ENCODE data around the gene PPP1R15B.
"Not testable (repeated sequence)": the region's sequence is repeated elsewhere in the genome, so short reads cannot be mapped to it uniquely, and the experiment has no call there.

The PPP1R15B gene

DNA sequence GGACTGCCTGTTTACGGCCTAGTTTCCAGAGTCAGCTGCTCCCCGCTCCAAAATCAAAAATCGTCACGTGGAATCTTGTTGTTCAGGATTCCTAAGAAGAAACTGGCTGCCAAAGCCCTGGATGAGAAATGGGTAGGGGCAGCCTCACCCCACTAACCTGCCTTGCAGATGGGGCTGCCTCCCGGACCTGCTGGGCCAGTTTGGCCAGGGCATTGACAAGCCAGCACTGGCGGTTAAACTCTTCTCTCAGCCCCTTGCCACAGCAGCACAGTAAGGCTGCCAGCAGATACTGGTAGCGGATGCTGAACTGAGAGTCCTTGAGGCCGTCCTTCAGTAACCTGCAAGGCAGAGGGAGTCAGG lies 31.6 kb upstream of the PPP1R15B start:
- no peak for DNase-seq

DNA sequence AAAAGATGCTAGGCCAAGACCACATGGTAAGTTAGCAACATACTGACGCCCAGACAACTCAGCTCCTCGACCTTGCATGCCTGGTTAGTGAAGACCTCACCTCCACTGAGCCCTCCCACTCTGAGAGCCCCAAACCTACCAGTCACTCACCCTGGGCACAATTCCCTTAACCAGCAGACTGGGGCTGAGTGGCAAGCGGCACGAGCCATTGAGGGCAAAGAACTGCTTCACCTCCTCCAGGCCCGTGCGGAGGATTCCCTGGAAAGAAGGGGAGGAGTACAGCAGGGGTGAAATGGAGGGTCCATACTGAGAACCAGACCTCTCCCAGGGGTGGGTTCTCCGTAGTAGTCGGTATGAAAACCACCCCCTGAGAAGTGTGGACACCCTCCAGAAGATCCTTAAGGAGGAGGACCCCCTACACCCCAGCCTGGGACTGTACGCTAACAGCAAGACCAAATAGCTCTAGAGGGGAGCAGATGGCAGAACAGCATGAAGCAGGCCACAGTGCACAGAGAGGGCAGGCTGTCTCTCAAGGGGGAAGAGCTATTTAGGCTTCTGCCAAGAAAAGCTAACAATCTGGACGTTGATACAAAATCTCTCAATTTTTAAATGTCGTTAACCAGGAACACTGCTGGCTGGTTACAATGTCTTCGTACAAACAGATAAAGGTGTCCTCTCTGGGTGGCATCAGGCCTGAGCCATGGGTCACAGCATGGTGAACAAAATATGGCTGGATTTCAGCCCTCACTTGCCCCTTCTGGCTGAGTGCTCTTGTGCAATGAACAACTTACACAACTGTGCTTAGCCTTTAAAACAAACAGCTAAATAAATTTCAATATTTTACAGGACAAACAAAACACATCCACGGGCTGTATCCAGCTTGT lies 31.0 kb upstream of the PPP1R15B start:
- DNase-seq, result no peak

GRCh38 chr1:204441558-204441957 lies 29.9 kb upstream of the PPP1R15B start:
- DNase-seq, result no peak

DNA sequence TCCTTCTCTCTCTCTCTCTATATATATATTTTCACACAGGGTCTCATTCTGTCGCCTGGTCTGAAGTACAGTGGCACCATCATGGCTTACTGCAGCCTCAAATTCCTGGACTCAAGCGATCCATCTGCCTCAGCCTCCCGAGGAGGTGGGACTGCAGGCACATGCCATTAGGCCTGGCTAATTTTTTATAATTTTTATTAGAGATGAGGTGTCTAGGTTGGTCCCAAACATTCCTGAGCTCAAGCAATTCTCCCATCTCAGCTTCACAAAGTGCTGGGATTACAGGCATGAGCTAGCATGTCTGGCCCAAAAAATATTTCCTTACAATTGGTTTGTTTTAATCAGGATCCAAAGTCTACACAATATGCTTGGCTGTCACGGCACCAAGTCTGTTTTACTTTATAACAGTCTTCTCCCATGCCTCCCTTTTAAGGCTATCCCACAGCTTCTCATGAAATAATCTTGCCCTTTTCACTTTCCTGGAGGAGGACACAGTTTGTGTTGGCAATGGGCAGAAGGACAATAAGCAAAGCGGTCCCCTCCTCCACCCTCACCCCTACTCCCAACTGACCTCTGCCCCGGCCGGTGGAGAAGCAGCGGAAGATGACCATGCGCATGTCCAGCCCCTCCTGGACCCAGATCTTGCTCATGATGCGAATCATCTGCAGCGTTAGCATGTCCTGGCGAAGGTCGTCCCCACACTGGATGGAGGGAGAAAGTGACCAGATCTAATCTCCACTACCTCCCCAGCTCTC lies 28.2 kb upstream of the PPP1R15B start:
- DNase-seq, result no peak

GRCh38 chr1:204438628-204439027 lies 27.0 kb upstream of the PPP1R15B start:
- no peak for DNase-seq

DNA sequence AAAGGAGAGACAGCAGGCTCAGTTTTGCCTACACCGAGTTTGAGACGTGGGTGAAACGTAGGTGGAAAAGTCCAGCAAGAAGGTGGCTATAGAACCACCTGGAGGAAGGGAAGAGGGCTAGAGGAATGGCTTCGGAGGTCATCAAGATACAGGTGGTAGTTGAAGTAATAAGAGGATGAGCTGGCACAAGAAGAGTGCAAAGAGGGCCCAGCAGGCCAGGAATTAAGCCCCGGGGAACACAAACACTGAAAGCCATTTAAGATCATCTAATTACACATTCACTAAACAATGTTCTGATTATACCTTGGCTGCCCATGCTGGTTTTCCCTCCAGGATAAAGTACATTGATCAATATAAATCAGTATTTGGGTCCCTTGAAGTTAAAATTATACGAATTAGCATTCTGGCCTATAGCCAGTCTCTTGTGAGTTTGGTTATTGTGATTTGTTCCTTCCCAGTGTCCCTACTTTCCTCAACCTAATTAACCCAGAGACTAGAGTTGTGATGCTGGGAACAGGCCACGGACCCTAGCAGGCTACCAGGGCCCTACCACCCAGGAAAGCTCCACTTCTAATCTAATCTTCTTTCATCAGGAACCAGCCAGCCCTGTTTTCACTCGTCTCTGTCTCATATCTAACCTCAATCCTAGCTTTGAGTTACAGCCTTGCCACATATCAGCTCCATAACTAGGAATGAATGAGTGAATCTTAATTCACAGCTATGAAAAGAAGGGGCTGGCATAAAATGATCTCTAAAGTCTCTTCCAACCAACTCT lies 26.4 kb upstream of the PPP1R15B start:
- no peak for DNase-seq

DNA sequence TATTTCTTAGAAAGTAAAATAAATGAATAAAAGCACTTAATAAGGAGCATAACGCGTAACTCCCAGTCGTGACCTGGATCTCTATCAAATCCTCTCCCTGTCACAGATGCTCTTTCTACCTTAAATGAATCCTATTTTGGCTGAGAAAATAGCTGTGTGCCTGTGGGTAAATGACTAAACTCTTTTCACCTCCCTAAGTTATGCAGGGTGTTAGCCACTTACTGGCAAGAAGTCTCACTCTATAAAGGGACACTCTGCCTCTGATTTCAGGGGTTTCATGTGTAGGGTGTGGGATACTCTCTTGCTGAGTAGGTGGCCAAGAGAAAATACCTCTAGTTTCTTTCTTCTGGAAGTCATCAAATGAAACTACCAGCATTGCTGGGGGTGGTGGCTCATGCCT lies 24.3 kb upstream of the PPP1R15B start:
- no peak for DNase-seq

DNA sequence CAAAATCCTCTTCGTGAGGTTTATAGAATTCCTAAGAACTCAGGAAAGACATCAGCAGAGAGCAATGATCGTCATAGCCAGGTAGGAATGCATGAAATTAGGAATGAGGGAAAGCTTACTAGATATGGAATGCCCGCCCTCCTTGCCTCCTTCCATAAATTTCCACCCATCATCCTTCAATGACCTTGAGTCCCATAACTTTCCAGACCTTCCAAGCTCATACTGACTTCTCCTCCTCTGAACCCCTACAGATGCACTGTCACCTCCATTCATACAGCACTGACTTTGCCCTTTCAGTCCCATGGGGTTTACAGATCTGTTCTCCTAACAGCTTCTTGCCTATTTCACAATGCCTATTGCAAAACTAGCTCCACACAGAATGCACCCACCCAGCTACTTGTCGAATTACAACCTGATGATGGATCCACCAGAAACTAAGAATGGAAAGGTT lies 23.8 kb upstream of the PPP1R15B start:
- DNase-seq, result no peak

GRCh38 chr1:204434116-204434755 lies 22.6 kb upstream of the PPP1R15B start:
- no peak for DNase-seq

DNA sequence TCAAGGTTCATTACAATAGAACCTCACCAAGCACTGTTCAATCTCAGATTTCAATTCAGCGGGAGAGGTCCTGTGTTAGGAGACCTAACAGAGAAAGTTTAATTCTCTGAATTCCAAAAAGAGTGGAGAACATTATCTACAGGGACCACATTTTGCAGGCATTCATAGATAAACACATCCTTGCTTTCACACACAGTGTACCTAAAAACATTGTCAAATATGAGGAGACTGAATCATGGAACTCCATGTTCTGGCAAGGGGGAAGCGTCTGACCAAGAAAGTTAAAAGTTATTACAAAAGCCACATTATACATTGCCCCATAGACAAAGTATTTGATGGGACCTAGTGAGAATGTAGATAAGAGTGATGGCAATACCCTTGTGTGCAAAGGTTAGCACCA lies 21.1 kb upstream of the PPP1R15B start:
- DNase-seq, result no peak

- peak; percentile 79 to 80 for DNase-seq
Measured at GRCh38 chr1:204431310-204432184, 19.9 kb upstream of the PPP1R15B start.

- DNase-seq, result no peak
Measured at GRCh38 chr1:204429746-204430145, 18.1 kb upstream of the PPP1R15B start.

DNA sequence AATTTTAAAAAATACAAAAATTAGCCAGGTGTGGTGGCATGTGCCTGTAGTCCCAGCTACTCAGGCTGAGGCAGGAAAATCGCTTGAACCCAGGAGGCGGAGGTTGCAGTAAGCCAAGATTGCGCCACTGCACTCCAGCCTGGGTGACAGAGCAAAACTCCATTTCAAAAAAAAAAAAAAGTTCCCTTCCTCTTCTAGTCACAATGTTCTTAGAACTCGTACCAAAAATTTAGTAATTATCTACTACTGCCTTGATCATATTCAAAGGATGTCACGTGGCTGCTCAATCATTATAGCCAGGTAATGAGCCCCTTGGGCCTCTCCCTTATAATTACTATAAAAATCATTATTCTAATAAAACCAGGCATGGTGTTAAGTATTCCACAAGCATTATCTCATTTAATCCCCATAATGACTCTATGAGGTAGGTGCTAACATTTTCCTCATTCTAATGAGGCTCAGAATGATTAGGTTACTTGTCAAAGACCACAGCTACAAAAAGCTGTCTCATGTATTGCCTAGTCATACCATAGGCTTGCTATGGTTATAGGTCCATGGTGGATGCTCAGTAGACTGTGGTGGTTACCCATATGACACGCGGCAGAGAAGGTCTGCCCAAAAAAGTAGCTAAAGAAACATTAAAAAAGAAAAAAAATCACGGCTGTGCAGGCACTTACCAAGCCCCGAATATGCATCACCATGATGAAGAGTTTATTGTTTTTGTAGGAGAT lies 15.5 kb upstream of the PPP1R15B start:
- DNase-seq, result peak in 1 of 2 donors; percentile 20

GRCh38 chr1:204426474-204426873 lies 14.9 kb upstream of the PPP1R15B start:
- no peak for DNase-seq

DNA sequence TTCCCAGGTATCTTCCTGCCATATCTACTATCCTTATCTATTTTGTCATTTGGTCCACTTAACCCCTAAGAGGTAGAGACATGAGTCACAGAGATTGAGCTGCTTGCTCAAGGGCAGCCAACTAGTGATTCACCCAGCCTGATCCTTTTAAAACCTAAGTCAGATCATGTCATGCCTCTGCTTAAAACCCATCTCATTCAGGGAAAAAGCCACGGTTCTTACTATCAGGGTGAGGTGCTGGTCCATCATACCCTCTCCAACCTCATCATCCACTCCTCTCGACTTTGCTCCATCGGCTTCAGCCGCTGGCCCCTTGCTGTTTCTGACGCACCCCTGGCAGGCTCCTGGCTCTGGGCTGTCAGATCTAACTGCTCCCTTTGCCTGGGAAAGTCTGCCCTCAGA lies 14.4 kb upstream of the PPP1R15B start:
- no peak for DNase-seq

GRCh38 chr1:204424621-204425020 lies 13.0 kb upstream of the PPP1R15B start:
- DNase-seq, result no peak

DNA sequence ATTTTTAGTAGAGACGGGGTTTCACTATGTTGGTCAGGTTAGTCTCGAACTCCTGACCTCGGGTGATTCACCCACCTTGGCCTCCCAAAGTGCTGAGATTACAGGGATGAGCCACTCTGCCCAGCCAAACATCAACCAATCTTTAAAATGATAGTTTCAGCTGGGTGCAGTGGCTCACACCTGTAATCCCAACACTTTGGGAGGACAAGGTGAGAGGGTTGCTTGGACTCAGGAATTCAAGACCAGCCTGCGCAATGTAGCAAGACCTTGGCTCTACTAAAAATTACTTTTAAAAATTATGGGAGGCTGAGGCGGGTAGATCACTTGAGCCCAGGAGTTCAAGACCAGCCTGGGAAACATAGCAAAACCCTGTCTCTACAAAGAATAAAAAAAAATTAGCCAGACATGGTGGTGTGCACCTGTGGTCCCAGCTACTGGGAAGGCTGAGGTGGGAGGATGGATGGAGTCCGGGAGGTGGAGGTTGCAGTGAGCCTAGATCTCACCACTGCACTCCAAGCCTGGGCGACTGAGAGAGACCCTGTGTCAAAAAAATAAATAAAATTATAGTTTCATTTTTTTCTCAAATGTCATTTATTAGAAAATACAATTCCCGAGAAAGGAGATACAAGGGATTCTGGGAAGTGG lies 10.6 kb upstream of the PPP1R15B start:
- not testable (repeated sequence) for DNase-seq

DNA sequence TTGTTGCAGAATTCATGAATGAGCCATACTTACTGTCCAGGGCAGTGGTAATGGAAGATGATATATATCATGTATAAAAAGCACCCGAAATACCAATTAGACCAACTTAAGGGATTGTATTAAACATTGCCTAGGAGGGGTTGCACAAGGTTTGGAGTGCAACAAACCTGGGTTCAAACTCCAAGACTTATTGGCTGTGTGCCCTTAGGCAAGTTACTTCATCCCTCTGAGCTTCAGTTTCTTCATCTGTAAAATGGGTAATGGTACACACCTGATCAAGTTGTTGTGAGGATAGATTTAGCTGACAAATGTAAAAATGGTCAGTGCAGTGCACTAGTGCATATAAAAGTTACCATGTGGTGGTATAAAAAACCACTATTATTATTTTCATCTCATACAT lies 9.8 kb upstream of the PPP1R15B start:
- DNase-seq, result no peak

DNA sequence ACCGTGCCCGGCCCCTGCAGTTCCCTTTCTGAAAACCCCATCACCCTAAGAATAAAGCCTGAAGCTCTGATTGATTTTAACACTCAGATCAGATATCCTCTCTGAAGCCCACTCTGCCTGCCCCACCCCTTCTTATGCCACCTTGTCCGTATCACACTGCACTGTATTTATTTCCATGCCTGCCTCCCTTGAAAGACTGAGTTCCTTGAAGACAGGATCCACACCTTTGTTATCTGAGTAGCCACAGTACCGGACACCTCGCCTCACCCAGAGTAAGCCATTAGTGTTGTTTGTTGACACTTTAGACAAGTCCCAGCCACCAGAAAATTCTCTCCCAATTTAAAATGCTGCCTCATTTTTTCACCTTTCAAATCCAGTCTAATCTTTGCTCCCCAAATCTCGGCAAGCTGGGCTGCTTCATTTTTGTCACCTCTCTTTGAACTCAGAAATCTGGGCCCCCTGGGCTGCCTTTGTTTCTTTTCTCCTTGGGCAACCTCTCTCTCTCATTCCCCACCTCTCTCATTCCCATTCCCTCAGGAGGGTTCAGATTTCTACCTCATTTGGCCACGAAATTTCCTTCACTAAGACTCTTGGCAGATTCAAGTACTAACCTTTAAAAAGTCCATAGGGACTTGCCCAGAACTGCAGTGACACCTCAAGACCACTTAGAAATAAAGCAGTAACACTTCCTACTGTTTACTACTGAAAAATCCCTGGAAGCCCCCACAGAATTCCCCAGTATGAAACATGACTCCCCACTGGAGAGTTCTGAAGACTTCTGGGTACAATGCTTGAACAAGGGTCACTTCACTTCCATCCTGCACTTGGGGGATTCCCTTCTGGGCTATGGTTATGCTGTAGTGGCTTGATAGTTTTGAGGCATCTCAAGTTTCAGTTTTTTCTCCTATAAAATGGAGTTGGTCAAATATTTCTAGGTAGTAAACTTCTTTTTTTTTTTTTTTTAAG lies 8.7 kb upstream of the PPP1R15B start:
- no peak for DNase-seq
